T-cell (primary cell): ENCODE results near the gene ATP2B2. TPM values are rescaled to one million over a fixed set of nuclear protein-coding genes. Genes with fewer than 3 reads are reported as not detected.

Experiments used
- ATAC-seq, 4 experiments: fragments of 200-7000 bp in 3 of 4; fragments of 150-1000 bp in 1 of 4; cut with Tn5 transposase; replicated peaks in 1 of 4; 1 replicate in 3 of 4; 2 replicates in 1 of 4; pipeline ENCODE4 v1.10.0; 2021; ENCODE audit warnings: moderate library complexity in 3 of 4, mild to moderate bottlenecking in 2 of 4, moderate number of reproducible peaks in 1 of 4
- CTCF ChIA-PET, 2 donors: fragments of 300-600 bp; sonication (Branson Sonifier 250); formaldehyde crosslinking; loops; one replicate each; lab custom pipeline; 2022; ENCODE audit warnings: antibody characterized with exemption in 2 of 2; lab: Charles Lee
- POLR2A ChIA-PET, 2 donors: fragments of 300-600 bp; sonication (Branson Sonifier 250); formaldehyde crosslinking; loops; one replicate each; lab custom pipeline; 2022; ENCODE audit warnings: antibody characterized with exemption in 2 of 2; lab: Charles Lee
- DNase-seq, 35 experiments: peaks; one replicate each; pipeline versions ENCODE4 v3.0.0 to v3.0.0-alpha.2; 2013 to 2023
- H3K27ac ChIP-seq: one replicate; pipeline ENCODE4 v1.5.1; 2013; ENCODE audit warnings: low read length
- H3K27me3 ChIP-seq, 2 experiments: replicated peaks in 1 of 2; 1 replicate in 1 of 2; 2 replicates in 1 of 2; pipeline versions ENCODE4 v1.6.1 to v1.7.0; 2013; ENCODE audit warnings: low read length in 1 of 2, mixed read lengths in 1 of 2; ENCODE audit not compliant: control insufficient read depth in 2 of 2, insufficient read depth in 2 of 2; ENCODE audit errors: extremely low read depth in 1 of 2
- H3K36me3 ChIP-seq, 2 donors: 1 replicate in 1 of 2; 2 replicates in 1 of 2; pipeline versions ENCODE4 v1.6.1 to v1.7.0; 2013; ENCODE audit warnings: low read length in 1 of 2; ENCODE audit not compliant: control insufficient read depth in 2 of 2, insufficient read depth in 1 of 2; ENCODE audit errors: extremely low read depth in 1 of 2
- H3K4me1 ChIP-seq, 2 experiments: 1 replicate in 1 of 2; 2 replicates in 1 of 2; pipeline versions ENCODE4 v1.6.1 to v1.7.0; 2013; ENCODE audit warnings: low read length in 2 of 2, mixed read lengths in 1 of 2; ENCODE audit not compliant: insufficient read depth in 2 of 2, control insufficient read depth in 1 of 2; ENCODE audit errors: extremely low read depth in 1 of 2
- H3K4me3 ChIP-seq, 2 donors: 1 replicate in 1 of 2; 2 replicates in 1 of 2; pipeline versions ENCODE4 v1.5.1 to v1.7.0; 2013; ENCODE audit warnings: mild to moderate bottlenecking in 2 of 2, low read length in 1 of 2, moderate library complexity in 1 of 2; ENCODE audit not compliant: control insufficient read depth in 1 of 2; ENCODE audit errors: extremely low read depth in 1 of 2
- H3K9me3 ChIP-seq: 2 replicates; pipeline ENCODE4 v1.7.0; 2013
- H3K27ac Mint-ChIP-seq, 2 donors: one replicate each; pipeline ENCODE4 v1.8.0; 2020 to 2021; ENCODE audit warnings: mild to moderate bottlenecking in 2 of 2, mixed read lengths in 2 of 2
- H3K27me3 Mint-ChIP-seq, 2 donors: one replicate each; pipeline ENCODE4 v1.8.0; 2021 to 2022; ENCODE audit warnings: mixed read lengths in 2 of 2
- H3K36me3 Mint-ChIP-seq: one replicate; pipeline ENCODE4 v1.8.0; 2021; ENCODE audit warnings: mixed read lengths
- H3K4me1 Mint-ChIP-seq, 3 donors: one replicate each; pipeline ENCODE4 v1.8.0; 2020 to 2022; ENCODE audit warnings: mixed read lengths in 3 of 3, mild to moderate bottlenecking in 1 of 3
- H3K4me3 Mint-ChIP-seq, 3 donors: one replicate each; pipeline ENCODE4 v1.8.0; 2020 to 2022; ENCODE audit warnings: mild to moderate bottlenecking in 3 of 3, mixed read lengths in 3 of 3, moderate library complexity in 3 of 3
- H3K9me3 Mint-ChIP-seq, 3 donors: one replicate each; pipeline ENCODE4 v1.8.0; 2020 to 2022; ENCODE audit warnings: mixed read lengths in 3 of 3
- WGBS: methylation state at CpG from one replicate; pipeline ENCODE4 v1.1.5; 2013; ENCODE audit warnings: missing lambda C conversion rate; ENCODE audit not compliant: insufficient coverage; 5-methylcytosine and 5-hydroxymethylcytosine counted together
- total RNA-seq, 35 experiments: library from RNA in 6 of 35; stranded (reverse) in 6 of 35; fragments of 120-200 nt in 1 of 35; gene quantifications; one replicate each; pipeline versions ENCODE4 v1.2.1 to v1.2.4 and lab custom pipeline; 2013 to 2026

Gene ATP2B2
- total RNA-seq, 5 donors from 2014 or later (not counting 1 experiment from before 2014, with no cell fraction given), result not detected

DNA sequence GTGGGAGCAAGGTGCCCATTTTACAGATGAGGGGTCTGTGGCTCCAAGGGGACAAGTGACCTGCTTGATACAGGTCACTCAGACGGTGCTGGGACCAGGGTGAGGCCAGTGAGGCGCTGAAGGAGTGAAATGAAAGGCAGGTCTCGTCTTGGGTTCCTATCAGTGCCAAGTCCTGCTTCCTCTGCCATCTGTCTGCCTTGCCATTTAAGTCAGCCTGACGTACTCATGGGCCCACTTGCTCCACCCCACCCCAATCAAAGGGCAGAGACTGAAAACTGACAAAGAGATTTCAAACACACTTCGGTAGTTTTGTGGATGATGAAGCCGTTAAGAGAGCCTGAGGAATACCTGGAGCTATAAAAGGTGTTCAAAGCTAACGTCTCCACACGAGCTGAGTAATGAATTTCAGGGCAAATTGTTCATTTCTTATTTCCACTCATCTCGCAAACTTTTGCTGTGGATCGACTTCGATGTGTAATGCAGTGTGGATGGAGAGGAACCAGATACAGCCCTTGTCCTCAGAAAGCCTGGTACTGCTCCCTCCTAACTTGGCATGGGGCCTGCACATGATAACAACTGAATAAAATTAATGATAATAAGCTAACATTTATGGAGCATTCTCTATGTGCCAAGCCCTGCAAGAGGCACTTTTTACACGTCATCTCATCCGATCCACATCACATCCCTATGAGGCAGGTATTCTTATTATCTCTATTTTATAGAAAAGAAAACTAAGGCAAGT lies 36.6 kb downstream of the ATP2B2 start:
- H3K27ac Mint-ChIP-seq, result no peak overlapping the region
- H3K27me3 Mint-ChIP-seq, result peaks cover 12 to 35% of the 10 kb centered on the region in 2 donors
- no peaks in the 10 kb centered on the region for H3K36me3 Mint-ChIP-seq
- ChIA-PET POLR2A (no interaction called here), CTCF (no interaction called here)
- no peak for DNase-seq
- no peaks in the 10 kb centered on the region for H3K9me3 Mint-ChIP-seq
- Histone ChIP-seq H3K4me3 (no peak overlapping the region), H3K9me3 (no peaks in the 10 kb centered on the region), H3K27ac (no peak overlapping the region), H3K27me3 (peaks cover 0 to 40% of the 10 kb centered on the region in 2 experiments), H3K4me1 (peaks cover 0 to 3% of the 10 kb centered on the region in 2 experiments), H3K36me3 (no peaks in the 10 kb centered on the region)
- H3K4me1 Mint-ChIP-seq, result peaks cover 0 to 4% (median 4%) of the 10 kb centered on the region in 3 donors
- no peak overlapping the region for H3K4me3 Mint-ChIP-seq
- WGBS, result 70% methylated on average over 3 of the region's 13 CpGs
- ATAC-seq, result no peak

- Mint-ChIP-seq H3K9me3 (no peaks in the 10 kb centered on the region), H3K4me3 (no peak overlapping the region), H3K27ac (no peak overlapping the region), H3K27me3 (peaks cover 12 to 35% of the 10 kb centered on the region in 2 donors), H3K36me3 (no peaks in the 10 kb centered on the region), H3K4me1 (peaks cover 0 to 4% (median 4%) of the 10 kb centered on the region in 3 donors)
- no peak for ATAC-seq
- WGBS, result 68% methylated on average over 8 of the region's 11 CpGs
- H3K27ac ChIP-seq, result no peak overlapping the region
- no peaks in the 10 kb centered on the region for H3K9me3 ChIP-seq
- peaks cover 0 to 46% of the 10 kb centered on the region in 2 experiments for H3K27me3 ChIP-seq
- POLR2A ChIA-PET, result no interaction called here
- DNase-seq, result no peak
- CTCF ChIA-PET, result no interaction called here
- H3K4me3 ChIP-seq, result no peak overlapping the region
- H3K4me1 ChIP-seq, result peaks cover 0 to 3% of the 10 kb centered on the region in 2 experiments
- no peaks in the 10 kb centered on the region for H3K36me3 ChIP-seq
These were observed 37.3 kb downstream of the ATP2B2 start for GRCh38 chr3:10467904-10468612.

GRCh38 chr3:10467204-10467603 lies 38.2 kb downstream of the ATP2B2 start:
- Mint-ChIP-seq H3K27ac (no peak overlapping the region), H3K36me3 (no peaks in the 10 kb centered on the region), H3K9me3 (no peaks in the 10 kb centered on the region), H3K27me3 (peaks cover 8 to 30% of the 10 kb centered on the region in 2 donors), H3K4me1 (peaks cover 2 to 4% (median 4%) of the 10 kb centered on the region in 3 donors), H3K4me3 (no peak overlapping the region)
- Histone ChIP-seq H3K36me3 (no peaks in the 10 kb centered on the region), H3K4me1 (peaks cover 0 to 3% of the 10 kb centered on the region in 2 experiments), H3K4me3 (no peak overlapping the region), H3K9me3 (no peaks in the 10 kb centered on the region), H3K27ac (no peak overlapping the region), H3K27me3 (peaks cover 0 to 45% of the 10 kb centered on the region in 2 experiments)
- no peak for DNase-seq
- 90% methylated on average over 4 of the region's 5 CpGs for WGBS
- ChIA-PET CTCF (no interaction called here), POLR2A (no interaction called here)
- no peak for ATAC-seq

DNA sequence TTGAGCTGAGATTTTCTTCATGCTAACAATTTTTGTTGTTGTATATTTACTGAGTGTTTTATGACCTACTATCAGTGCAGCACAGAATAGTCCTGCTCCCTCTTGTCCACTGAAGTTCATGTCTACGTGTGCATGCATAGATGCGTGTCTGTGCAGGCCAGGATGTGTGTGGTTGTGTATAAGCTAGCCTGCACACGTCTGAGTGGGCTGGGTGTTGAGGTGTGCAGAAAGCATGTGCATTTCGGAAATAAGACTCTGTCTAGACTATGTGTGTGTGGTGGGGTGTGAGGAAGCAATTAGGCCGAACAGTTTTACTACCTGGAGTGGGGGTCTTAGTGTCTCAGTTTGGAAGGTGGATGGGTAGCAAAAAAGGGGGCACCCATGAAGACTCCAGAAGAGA lies 39.2 kb downstream of the ATP2B2 start:
- Histone ChIP-seq H3K36me3 (no peaks in the 10 kb centered on the region), H3K27ac (no peak overlapping the region), H3K27me3 (peaks cover 0 to 40% of the 10 kb centered on the region in 2 experiments), H3K4me1 (peaks cover 0 to 3% of the 10 kb centered on the region in 2 experiments), H3K9me3 (no peaks in the 10 kb centered on the region), H3K4me3 (no peak overlapping the region)
- WGBS, result 76% methylated on average over 5 of the region's 5 CpGs
- no peak for ATAC-seq
- POLR2A ChIA-PET, result no interaction called here
- no peak overlapping the region for H3K27ac Mint-ChIP-seq
- H3K4me1 Mint-ChIP-seq, result peaks cover 3 to 11% (median 4%) of the 10 kb centered on the region in 3 donors
- H3K9me3 Mint-ChIP-seq, result no peaks in the 10 kb centered on the region
- CTCF ChIA-PET, result interaction anchor here in 1 of 2 donors (0.6 kb wide), 1 partner anchor 1167 kb away, joined by 6 read pairs; no protein-coding TSS in a partner anchor
- H3K36me3 Mint-ChIP-seq, result no peaks in the 10 kb centered on the region
- H3K4me3 Mint-ChIP-seq, result no peak overlapping the region
- DNase-seq, result no peak
- peaks cover 8 to 27% of the 10 kb centered on the region in 2 donors for H3K27me3 Mint-ChIP-seq

GRCh38 chr3:10465161-10465560 lies 40.2 kb downstream of the ATP2B2 start:
- no peak overlapping the region for H3K4me3 Mint-ChIP-seq
- peaks cover 2 to 11% (median 3%) of the 10 kb centered on the region in 3 donors for H3K4me1 Mint-ChIP-seq
- Histone ChIP-seq H3K4me3 (no peak overlapping the region), H3K36me3 (no peaks in the 10 kb centered on the region), H3K27me3 (peaks cover 0 to 29% of the 10 kb centered on the region in 2 experiments), H3K4me1 (no peaks in the 10 kb centered on the region), H3K27ac (no peak overlapping the region), H3K9me3 (no peaks in the 10 kb centered on the region)
- H3K9me3 Mint-ChIP-seq, result no peaks in the 10 kb centered on the region
- ATAC-seq (no peak), DNase-seq (no peak)
- peaks cover 5 to 20% of the 10 kb centered on the region in 2 donors for H3K27me3 Mint-ChIP-seq
- no peak overlapping the region for H3K27ac Mint-ChIP-seq
- WGBS, result 21% methylated on average over 1 of the region's 1 CpG
- ChIA-PET CTCF (no interaction called here), POLR2A (no interaction called here)
- no peaks in the 10 kb centered on the region for H3K36me3 Mint-ChIP-seq

GRCh38 chr3:10463533-10464434 lies 41.6 kb downstream of the ATP2B2 start:
- ChIA-PET CTCF (no interaction called here), POLR2A (no interaction called here)
- WGBS, result 88% methylated on average over 10 of the region's 21 CpGs
- Mint-ChIP-seq H3K27ac (no peak overlapping the region), H3K36me3 (no peaks in the 10 kb centered on the region), H3K9me3 (no peaks in the 10 kb centered on the region), H3K4me1 (peaks cover 2 to 11% (median 3%) of the 10 kb centered on the region in 3 donors), H3K27me3 (peaks cover 0 to 8% of the 10 kb centered on the region in 2 donors), H3K4me3 (no peak overlapping the region)
- H3K4me3 ChIP-seq, result no peak overlapping the region
- no peaks in the 10 kb centered on the region for H3K36me3 ChIP-seq
- no peak overlapping the region for H3K27ac ChIP-seq
- DNase-seq, result no peak
- H3K9me3 ChIP-seq, result no peaks in the 10 kb centered on the region
- H3K4me1 ChIP-seq, result no peaks in the 10 kb centered on the region
- no peak for ATAC-seq
- peaks cover 0 to 20% of the 10 kb centered on the region in 2 experiments for H3K27me3 ChIP-seq
